ENCODE data around the gene NDUFA13.

NDUFA13 gene

GRCh38 chr19:19571071-19571786, 55.2 kb downstream of the NDUFA13 start:
- DNase-seq (ENCODE audit: low spot score), result no peak

GRCh38 chr19:19575411-19575810, 59.4 kb downstream of the NDUFA13 start:
- no peak for DNase-seq (ENCODE audit: low spot score)

Data from kidney capillary endothelial cell (primary cell).